Karpas-422 (cell line): Measurements from ENCODE around the gene PLPP3. TPM values are rescaled to one million over a fixed set of nuclear protein-coding genes. Genes with fewer than 3 reads are reported as not detected.

Experiments
- DNase-seq: peaks from one replicate; pipeline ENCODE4 v3.0.0-alpha.2; 2015
- H2AFZ ChIP-seq: fragments of 200-600 bp; sonication (generic); 2 replicates; pipeline ENCODE4 v1.6.1; 2014; ENCODE audit warnings: antibody characterized with exemption, low read length, mixed read lengths
- H3K27ac ChIP-seq: fragments of 200-600 bp; sonication (generic); 2 replicates; pipeline ENCODE4 v1.5.1; 2014; ENCODE audit warnings: mild to moderate bottlenecking, low read length, moderate library complexity
- H3K27me3 ChIP-seq: fragments of 200-600 bp; sonication (generic); 2 replicates; pipeline ENCODE4 v1.6.1; 2014; ENCODE audit warnings: low read length, mixed read lengths
- H3K36me3 ChIP-seq: fragments of 200-600 bp; sonication (generic); 2 replicates; pipeline ENCODE4 v1.6.1; 2014; ENCODE audit warnings: low read length, mixed read lengths; ENCODE audit not compliant: insufficient read depth
- H3K4me1 ChIP-seq: fragments of 200-600 bp; sonication (generic); 2 replicates; pipeline ENCODE4 v1.6.1; 2014; ENCODE audit warnings: mild to moderate bottlenecking, low read length, mixed read lengths
- H3K4me2 ChIP-seq: fragments of 200-600 bp; sonication (generic); 2 replicates; pipeline ENCODE4 v1.6.1; 2014; ENCODE audit warnings: low read length, low read depth, mild to moderate bottlenecking; ENCODE audit not compliant: poor library complexity, severe bottlenecking
- H3K4me3 ChIP-seq: fragments of 200-600 bp; sonication (generic); 2 replicates; pipeline ENCODE4 v1.5.1; 2014; ENCODE audit warnings: mild to moderate bottlenecking, antibody characterized with exemption, low read length, mixed read lengths
- H3K79me2 ChIP-seq: fragments of 200-600 bp; sonication (generic); 2 replicates; pipeline ENCODE4 v1.6.1; 2014; ENCODE audit warnings: mild to moderate bottlenecking, low read length, mixed read lengths
- H3K9ac ChIP-seq: fragments of 200-600 bp; sonication (generic); 2 replicates; pipeline ENCODE4 v1.6.0; 2014; ENCODE audit warnings: low read length
- H3K9me2 ChIP-seq: fragments of 200-600 bp; sonication (generic), shearing (Covaris generic); replicated peaks from 2 replicates; pipeline ENCODE4 v1.6.0; 2014; ENCODE audit warnings: mild to moderate bottlenecking, low read length, moderate library complexity; ENCODE audit not compliant: insufficient read depth
- H3K9me3 ChIP-seq: fragments of 300-700, 200-600 bp; sonication (generic); 2 replicates; pipeline ENCODE4 v1.6.1; 2014; ENCODE audit warnings: low read length, mixed read lengths
- H4K20me1 ChIP-seq: fragments of 200-600 bp; sonication (generic); 2 replicates; pipeline ENCODE4 v1.6.1; 2014; ENCODE audit warnings: mild to moderate bottlenecking, antibody characterized with exemption, low read length, low read depth; ENCODE audit not compliant: insufficient read depth
- total RNA-seq: library from RNA; depleted of rRNA; stranded (reverse); fragments of >200 nt; shearing (Covaris generic); gene quantifications from 2 replicates; pipeline ENCODE4 v1.2.3, GENCODE V29; 2014; ENCODE audit warnings: low replicate concordance

PLPP3 gene
- total RNA-seq, 1 experiment from 2014 or later, result 11.3 TPM

DNA sequence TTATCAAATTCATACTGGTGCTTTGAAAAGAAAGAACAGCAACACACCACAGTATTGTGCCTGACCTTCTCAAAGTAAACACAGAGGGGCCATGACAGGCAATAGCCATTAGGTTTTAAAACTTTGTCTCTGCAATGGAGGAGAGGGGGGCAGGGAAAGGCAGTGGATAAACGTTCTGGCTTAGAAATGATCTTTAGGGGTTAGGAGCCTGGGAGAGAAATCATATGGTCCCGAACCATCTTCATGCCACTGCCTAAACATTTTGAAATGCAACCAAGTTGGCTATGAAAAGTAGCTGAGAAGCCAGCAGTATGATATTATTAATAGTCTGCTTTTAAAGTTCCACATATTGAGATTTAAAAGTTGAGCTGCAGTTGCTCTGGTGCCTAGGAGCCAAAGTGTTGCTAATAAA, 39.8 kb downstream of the PLPP3 start:
- H3K79me2 ChIP-seq, result no peaks in the 10 kb centered on the region
- no peaks in the 10 kb centered on the region for H3K9me3 ChIP-seq
- no peak for DNase-seq
- H3K4me2 ChIP-seq, result no peak overlapping the region
- H4K20me1 ChIP-seq, result no peaks in the 10 kb centered on the region
- no peak overlapping the region for H3K27ac ChIP-seq
- H3K9me2 ChIP-seq, result peaks cover 2% of the 10 kb centered on the region; the same call in 1 of the 2 replicates
- H3K4me1 ChIP-seq, result no peaks in the 10 kb centered on the region
- H2AFZ ChIP-seq, result no peak overlapping the region
- H3K4me3 ChIP-seq, result no peak overlapping the region
- H3K27me3 ChIP-seq, result no peaks in the 10 kb centered on the region
- H3K36me3 ChIP-seq, result no peaks in the 10 kb centered on the region
- no peak overlapping the region for H3K9ac ChIP-seq

DNA sequence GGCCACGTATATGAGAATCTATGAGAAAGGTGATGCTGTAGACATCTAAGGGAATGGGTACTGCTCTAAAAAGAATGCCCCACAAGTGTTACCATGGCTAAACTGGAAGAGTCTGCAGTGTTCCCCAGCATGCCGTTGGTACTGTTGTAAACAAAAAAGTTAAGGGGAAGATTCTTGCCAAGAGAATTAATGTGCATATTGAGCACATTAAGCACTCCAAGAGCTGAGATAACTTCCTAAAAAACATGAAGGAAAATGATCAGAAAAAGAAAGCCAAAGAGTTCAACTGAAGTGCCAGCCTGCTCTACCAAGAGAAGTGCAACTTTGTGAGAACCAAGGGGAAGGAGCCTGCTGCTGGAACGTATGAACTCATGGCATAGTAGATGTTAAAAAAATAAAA, 40.8 kb downstream of the PLPP3 start:
- no peaks in the 10 kb centered on the region for H3K4me1 ChIP-seq
- H3K36me3 ChIP-seq, result no peaks in the 10 kb centered on the region
- H3K27ac ChIP-seq, result no peak overlapping the region
- no peak overlapping the region for H2AFZ ChIP-seq
- H3K79me2 ChIP-seq, result no peaks in the 10 kb centered on the region
- H3K27me3 ChIP-seq, result no peaks in the 10 kb centered on the region
- no peak overlapping the region for H3K9ac ChIP-seq
- H3K9me2 ChIP-seq, result no peaks in the 10 kb centered on the region; the same call in 1 of the 2 replicates
- H3K4me3 ChIP-seq, result no peak overlapping the region
- H3K4me2 ChIP-seq, result no peak overlapping the region
- DNase-seq, result no peak
- no peaks in the 10 kb centered on the region for H3K9me3 ChIP-seq
- no peaks in the 10 kb centered on the region for H4K20me1 ChIP-seq

DNA sequence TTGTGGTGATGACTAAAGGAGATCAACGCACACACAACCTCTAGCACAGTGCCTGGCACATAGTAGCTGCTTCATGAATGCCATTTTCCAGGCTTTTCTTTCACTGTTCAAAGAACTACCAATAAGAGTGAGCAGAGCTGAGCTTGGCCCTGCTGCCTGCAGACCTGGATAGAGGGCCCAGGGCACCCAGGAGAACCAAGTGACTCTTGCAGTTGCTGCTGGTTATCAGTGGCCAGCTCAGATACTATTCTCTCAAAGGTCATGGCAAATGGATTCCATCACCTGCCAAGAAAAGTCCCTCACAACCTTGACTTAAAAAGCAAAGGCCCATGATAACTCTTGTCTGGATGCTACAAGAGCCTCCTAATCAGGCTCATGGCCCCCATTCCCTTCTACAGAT, 41.7 kb downstream of the PLPP3 start:
- Histone ChIP-seq H3K36me3 (no peaks in the 10 kb centered on the region), H3K27me3 (no peaks in the 10 kb centered on the region), H3K9ac (no peak overlapping the region), H3K9me3 (no peaks in the 10 kb centered on the region), H2AFZ (no peak overlapping the region), H3K27ac (no peak overlapping the region), H4K20me1 (no peaks in the 10 kb centered on the region), H3K79me2 (no peaks in the 10 kb centered on the region), H3K4me3 (no peak overlapping the region), H3K4me1 (peaks cover 2% of the 10 kb centered on the region), H3K9me2 (no peaks in the 10 kb centered on the region; the same call in 1 of the 2 replicates), H3K4me2 (no peak overlapping the region)
- DNase-seq, result no peak

DNA sequence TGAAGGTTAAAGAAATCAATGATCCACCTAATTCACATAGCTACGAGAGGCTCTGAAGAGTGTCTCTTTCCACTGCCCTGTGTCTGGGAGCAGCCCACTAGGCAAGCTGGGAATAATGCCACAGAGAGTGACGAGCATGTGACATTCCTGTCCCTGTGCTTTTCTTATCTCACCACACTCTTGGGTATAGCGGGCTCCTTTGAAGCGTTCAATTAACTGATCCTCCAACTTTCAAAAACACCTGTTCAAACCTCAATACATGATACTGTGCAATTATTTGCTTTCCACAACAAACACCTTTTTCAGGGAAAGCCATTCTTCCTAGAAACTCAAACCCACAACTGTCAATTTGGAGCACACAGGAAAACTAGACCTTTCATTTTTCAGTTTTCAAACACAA, 43.4 kb downstream of the PLPP3 start:
- H3K4me2 ChIP-seq, result no peak overlapping the region
- H2AFZ ChIP-seq, result no peak overlapping the region
- H3K9me2 ChIP-seq, result no peaks in the 10 kb centered on the region; the same call in 1 of the 2 replicates
- H3K79me2 ChIP-seq, result no peaks in the 10 kb centered on the region
- H3K9ac ChIP-seq, result no peak overlapping the region
- H3K36me3 ChIP-seq, result no peaks in the 10 kb centered on the region
- no peaks in the 10 kb centered on the region for H3K27me3 ChIP-seq
- H3K4me1 ChIP-seq, result peaks cover 8% of the 10 kb centered on the region
- no peak overlapping the region for H3K27ac ChIP-seq
- no peaks in the 10 kb centered on the region for H4K20me1 ChIP-seq
- DNase-seq, result no peak
- no peak overlapping the region for H3K4me3 ChIP-seq
- H3K9me3 ChIP-seq, result no peaks in the 10 kb centered on the region

DNA sequence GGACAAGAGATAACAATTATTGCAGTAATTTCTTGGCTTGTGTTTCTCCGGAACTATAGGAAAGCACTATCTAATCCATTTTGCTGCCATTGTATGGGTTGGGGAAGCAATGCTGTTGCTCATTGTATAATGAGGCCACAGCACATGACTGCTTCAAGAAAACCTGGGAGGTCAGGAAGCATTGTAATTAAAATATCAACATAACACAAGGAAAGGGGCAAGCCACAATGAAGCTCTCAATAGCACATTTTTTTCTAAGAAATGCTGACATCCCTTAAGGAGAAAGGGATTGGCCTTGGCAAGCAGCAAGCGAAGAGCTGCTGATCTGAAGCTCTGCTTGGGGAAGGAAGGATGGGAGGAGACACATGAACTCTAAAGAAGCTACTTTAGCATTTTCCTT, 44.0 kb downstream of the PLPP3 start:
- H3K9me2 ChIP-seq, result no peaks in the 10 kb centered on the region; the same call in 1 of the 2 replicates
- H3K4me1 ChIP-seq, result peaks cover 8% of the 10 kb centered on the region
- H3K36me3 ChIP-seq, result no peaks in the 10 kb centered on the region
- H3K27ac ChIP-seq, result no peak overlapping the region
- no peaks in the 10 kb centered on the region for H3K27me3 ChIP-seq
- H3K79me2 ChIP-seq, result no peaks in the 10 kb centered on the region
- no peak overlapping the region for H3K9ac ChIP-seq
- no peak overlapping the region for H3K4me3 ChIP-seq
- no peaks in the 10 kb centered on the region for H4K20me1 ChIP-seq
- no peak for DNase-seq
- H3K4me2 ChIP-seq, result no peak overlapping the region
- no peak overlapping the region for H2AFZ ChIP-seq
- H3K9me3 ChIP-seq, result no peaks in the 10 kb centered on the region

DNA sequence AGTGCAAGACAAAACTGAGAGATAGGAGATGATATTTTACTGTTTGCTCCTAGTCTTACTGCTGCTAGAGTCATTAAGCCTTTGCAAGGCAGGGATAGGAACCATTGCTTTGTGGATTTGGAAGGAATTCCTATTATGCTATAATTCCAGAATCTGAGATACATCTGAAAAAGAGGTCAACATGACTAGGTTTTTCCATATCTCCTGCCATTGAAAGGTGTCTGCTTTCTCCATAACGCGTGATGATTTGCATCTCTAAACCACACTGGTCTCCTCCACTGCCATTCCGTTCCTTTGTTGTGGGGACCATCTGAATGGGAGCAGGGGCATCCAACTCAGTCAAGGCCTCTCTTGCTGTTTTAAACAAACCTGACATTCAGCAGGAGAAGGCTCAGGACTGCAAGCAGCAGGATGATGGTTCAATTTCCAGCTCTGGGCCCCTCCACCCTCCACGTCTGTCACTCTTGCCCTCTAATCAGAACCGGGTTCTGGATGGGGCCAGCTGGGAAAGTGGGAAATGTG, 45.2 kb downstream of the PLPP3 start:
- Histone ChIP-seq H3K9me2 (no peaks in the 10 kb centered on the region; the same call in 1 of the 2 replicates), H3K4me2 (no peak overlapping the region), H3K79me2 (no peaks in the 10 kb centered on the region), H3K36me3 (no peaks in the 10 kb centered on the region), H3K9me3 (no peaks in the 10 kb centered on the region), H3K27me3 (no peaks in the 10 kb centered on the region), H3K4me1 (peaks cover 8% of the 10 kb centered on the region), H3K9ac (no peak overlapping the region), H3K4me3 (no peak overlapping the region), H4K20me1 (no peaks in the 10 kb centered on the region), H3K27ac (no peak overlapping the region), H2AFZ (no peak overlapping the region)
- DNase-seq, result no peak

DNA sequence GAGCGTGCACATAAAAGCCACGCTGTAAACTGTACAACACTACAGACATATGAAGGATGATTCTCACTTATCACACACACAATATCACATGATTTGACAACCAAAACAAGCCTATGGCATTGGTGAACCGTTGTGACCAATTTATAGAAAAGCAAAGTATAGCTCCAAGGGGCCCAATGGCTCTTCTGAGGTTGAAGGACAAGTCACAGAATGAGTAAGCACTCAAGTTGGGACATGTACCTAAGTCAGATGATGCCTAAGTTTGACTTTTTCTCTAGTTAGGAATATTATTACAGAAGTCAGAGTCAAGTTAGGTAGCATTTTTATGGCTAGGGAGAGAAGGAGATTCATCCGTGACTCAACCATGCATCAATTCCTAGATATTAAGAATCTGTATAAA, 45.7 kb downstream of the PLPP3 start:
- DNase-seq, result no peak
- H3K4me3 ChIP-seq, result no peak overlapping the region
- no peaks in the 10 kb centered on the region for H4K20me1 ChIP-seq
- H2AFZ ChIP-seq, result no peak overlapping the region
- H3K79me2 ChIP-seq, result no peaks in the 10 kb centered on the region
- peaks cover 8% of the 10 kb centered on the region for H3K4me1 ChIP-seq
- no peak overlapping the region for H3K4me2 ChIP-seq
- H3K9me3 ChIP-seq, result no peaks in the 10 kb centered on the region
- no peaks in the 10 kb centered on the region for H3K27me3 ChIP-seq
- no peak overlapping the region for H3K9ac ChIP-seq
- H3K9me2 ChIP-seq, result no peaks in the 10 kb centered on the region; the same call in 1 of the 2 replicates
- no peaks in the 10 kb centered on the region for H3K36me3 ChIP-seq
- H3K27ac ChIP-seq, result no peak overlapping the region

DNA sequence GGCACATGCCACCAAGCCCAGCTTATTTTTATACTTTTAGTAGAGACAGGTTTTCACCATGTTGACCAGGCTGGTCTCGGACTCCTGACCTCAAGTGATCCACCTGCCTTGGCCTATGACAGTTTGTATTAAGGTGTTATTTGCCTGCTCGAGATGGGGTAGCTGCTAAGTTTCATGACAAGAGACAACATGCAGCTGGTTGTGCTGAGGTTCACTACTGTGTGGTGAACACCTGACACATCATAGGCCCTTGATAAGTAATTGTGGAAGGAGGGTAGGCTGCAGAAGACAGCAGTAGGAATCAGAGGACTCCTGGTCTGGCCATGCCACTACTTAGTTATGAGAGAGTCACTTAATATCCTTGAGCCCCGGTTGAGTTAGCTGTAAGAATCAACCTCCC, 46.2 kb downstream of the PLPP3 start:
- H3K4me1 ChIP-seq, result peaks cover 9% of the 10 kb centered on the region
- H2AFZ ChIP-seq, result no peak overlapping the region
- H3K9ac ChIP-seq, result no peak overlapping the region
- no peaks in the 10 kb centered on the region for H4K20me1 ChIP-seq
- no peaks in the 10 kb centered on the region for H3K27me3 ChIP-seq
- no peak for DNase-seq
- H3K36me3 ChIP-seq, result no peaks in the 10 kb centered on the region
- H3K9me2 ChIP-seq, result no peaks in the 10 kb centered on the region
- no peak overlapping the region for H3K4me3 ChIP-seq
- H3K79me2 ChIP-seq, result no peaks in the 10 kb centered on the region
- no peak overlapping the region for H3K4me2 ChIP-seq
- H3K9me3 ChIP-seq, result no peaks in the 10 kb centered on the region
- H3K27ac ChIP-seq, result no peak overlapping the region

DNA sequence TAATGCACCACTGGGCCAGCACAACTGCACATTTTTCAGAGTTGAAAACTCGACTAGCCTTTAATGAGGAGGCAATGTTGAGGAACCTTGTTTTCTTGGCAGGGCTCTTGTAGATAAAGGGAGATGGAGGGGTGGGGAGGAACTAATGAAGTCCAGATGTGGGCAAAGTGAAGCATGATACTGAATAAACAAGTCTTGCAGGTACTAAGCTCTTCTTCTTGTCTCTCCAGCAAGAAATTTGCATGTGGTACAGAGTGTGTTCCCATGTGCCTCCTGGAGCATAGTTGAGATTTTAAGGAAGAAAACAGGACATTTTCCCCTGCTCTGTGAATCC, 47.0 kb downstream of the PLPP3 start:
- peaks cover 18% of the 10 kb centered on the region for H3K4me1 ChIP-seq
- H3K9me3 ChIP-seq, result no peaks in the 10 kb centered on the region
- H3K27ac ChIP-seq, result no peak overlapping the region
- no peaks in the 10 kb centered on the region for H3K9me2 ChIP-seq
- no peak for DNase-seq
- no peak overlapping the region for H3K9ac ChIP-seq
- no peak overlapping the region for H3K4me3 ChIP-seq
- no peaks in the 10 kb centered on the region for H3K27me3 ChIP-seq
- no peaks in the 10 kb centered on the region for H4K20me1 ChIP-seq
- no peaks in the 10 kb centered on the region for H3K79me2 ChIP-seq
- no peaks in the 10 kb centered on the region for H3K36me3 ChIP-seq
- no peak overlapping the region for H3K4me2 ChIP-seq
- H2AFZ ChIP-seq, result no peak overlapping the region
